Ammon's horn (tissue), 1 donor: ENCODE measurements around the gene MTSS2.

Source experiments
- DNase-seq: peaks from one replicate; pipeline ENCODE4 v3.0.0-alpha.2; 2016; ENCODE audit warnings: low spot score

MTSS2 gene

GRCh38 chr16:70670175-70670574 lies 15.7 kb downstream of the MTSS2 start:
- no peak for DNase-seq

GRCh38 chr16:70665806-70666735 lies 19.8 kb downstream of the MTSS2 start:
- DNase-seq, result no peak

GRCh38 chr16:70665113-70665694 lies 20.6 kb downstream of the MTSS2 start:
- peak; percentile 2 for DNase-seq

- DNase-seq, result peak; percentile 2
Measured at GRCh38 chr16:70664325-70665112, 21.3 kb downstream of the MTSS2 start.

- DNase-seq, result peak; percentile 1
Measured at GRCh38 chr16:70663524-70664324, 22.1 kb downstream of the MTSS2 start.

GRCh38 chr16:70662991-70663523 lies 22.8 kb downstream of the MTSS2 start:
- DNase-seq, result peak; percentile 2

GRCh38 chr16:70661918-70662641 lies 23.8 kb downstream of the MTSS2 start:
- DNase-seq, result peak; percentile 27

GRCh38 chr16:70661534-70661917 lies 24.3 kb downstream of the MTSS2 start:
- peak; percentile 25 for DNase-seq

GRCh38 chr16:70660672-70661350 lies 25.0 kb downstream of the MTSS2 start:
- DNase-seq, result peak; percentile 2

GRCh38 chr16:70659953-70660671 lies 25.7 kb downstream of the MTSS2 start:
- DNase-seq, result no peak

- no peak for DNase-seq
Measured at GRCh38 chr16:70659546-70659945, 26.3 kb downstream of the MTSS2 start.

GRCh38 chr16:70658921-70659320 lies 26.9 kb downstream of the MTSS2 start:
- no peak for DNase-seq

GRCh38 chr16:70657956-70658355 lies 27.9 kb downstream of the MTSS2 start:
- DNase-seq, result no peak

GRCh38 chr16:70656712-70657263 lies 29.1 kb downstream of the MTSS2 start:
- DNase-seq, result no peak

- DNase-seq, result no peak
Measured at GRCh38 chr16:70656065-70656711, 29.7 kb downstream of the MTSS2 start.

- peak; percentile 88 for DNase-seq
Measured at GRCh38 chr16:70653809-70654771, 31.8 kb downstream of the MTSS2 start.

GRCh38 chr16:70653406-70653805 lies 32.4 kb downstream of the MTSS2 start:
- DNase-seq, result no peak
